ENCODE results near the gene CTCF.

DNA sequence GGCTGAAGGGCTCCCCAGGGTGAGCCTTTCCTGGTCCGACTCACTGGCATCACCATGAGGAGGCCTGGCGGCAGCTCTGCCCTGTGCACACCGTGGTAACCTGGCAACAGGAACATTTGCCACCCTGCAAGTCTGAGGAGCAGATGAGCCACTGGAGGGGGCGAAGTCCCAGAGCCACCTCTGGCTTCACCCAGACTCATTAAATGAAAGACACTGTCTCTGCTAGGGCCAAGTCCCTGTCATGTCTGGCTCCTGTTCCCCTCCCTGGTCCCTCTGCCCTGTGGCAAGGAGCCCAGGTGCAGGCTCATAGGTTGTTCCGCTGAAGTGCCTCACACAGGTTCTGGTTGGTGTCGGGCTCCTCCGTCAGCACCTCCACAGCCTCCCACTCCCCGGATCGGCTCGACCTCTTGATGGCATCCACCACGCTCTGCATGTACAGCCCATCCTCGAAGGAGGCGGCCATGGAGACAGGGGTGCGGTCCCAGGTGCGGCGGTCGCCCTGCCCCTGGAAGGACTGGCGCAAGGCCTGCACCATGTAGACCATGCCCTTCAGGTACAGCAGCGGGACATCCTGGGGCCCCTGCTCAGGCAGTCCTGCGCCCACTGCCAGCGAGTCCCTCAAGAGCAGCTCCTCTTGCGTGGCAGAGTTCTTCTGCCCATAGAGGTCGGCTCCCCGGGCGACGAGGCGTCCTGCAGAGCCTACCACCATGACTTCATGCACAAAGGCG is 112.7 kb downstream of the CTCF start:
- TF ChIP-seq POLR2A (IDR thresholded peaks at IDR 0.05) (no peak), POLR2AphosphoS5 (IDR thresholded peaks at IDR 0.05) (no peak)
- TF ChIP-seq, protein P1, sequence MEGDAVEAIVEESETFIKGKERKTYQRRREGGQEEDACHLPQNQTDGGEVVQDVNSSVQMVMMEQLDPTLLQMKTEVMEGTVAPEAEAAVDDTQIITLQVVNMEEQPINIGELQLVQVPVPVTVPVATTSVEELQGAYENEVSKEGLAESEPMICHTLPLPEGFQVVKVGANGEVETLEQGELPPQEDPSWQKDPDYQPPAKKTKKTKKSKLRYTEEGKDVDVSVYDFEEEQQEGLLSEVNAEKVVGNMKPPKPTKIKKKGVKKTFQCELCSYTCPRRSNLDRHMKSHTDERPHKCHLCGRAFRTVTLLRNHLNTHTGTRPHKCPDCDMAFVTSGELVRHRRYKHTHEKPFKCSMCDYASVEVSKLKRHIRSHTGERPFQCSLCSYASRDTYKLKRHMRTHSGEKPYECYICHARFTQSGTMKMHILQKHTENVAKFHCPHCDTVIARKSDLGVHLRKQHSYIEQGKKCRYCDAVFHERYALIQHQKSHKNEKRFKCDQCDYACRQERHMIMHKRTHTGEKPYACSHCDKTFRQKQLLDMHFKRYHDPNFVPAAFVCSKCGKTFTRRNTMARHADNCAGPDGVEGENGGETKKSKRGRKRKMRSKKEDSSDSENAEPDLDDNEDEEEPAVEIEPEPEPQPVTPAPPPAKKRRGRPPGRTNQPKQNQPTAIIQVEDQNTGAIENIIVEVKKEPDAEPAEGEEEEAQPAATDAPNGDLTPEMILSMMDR (IDR thresholded peaks at IDR 0.05) = no peak

Data from suprapubic skin (tissue), 4 donors.